A673 (cell line): Measurements from ENCODE around the gene BORCS8. TPM values are rescaled to one million over a fixed set of nuclear protein-coding genes. Genes with fewer than 3 reads are reported as not detected.

ENCODE experiments used
- BruUV-seq: library from RNA; stranded (reverse); fragments of 400-500 nt; replicated peaks from 2 replicates; lab custom pipeline; 2021; lab: Mats Ljungman, UMichigan
- CTCF ChIA-PET: fragments of 300-600 bp; sonication (Branson Sonifier 250); formaldehyde crosslinking; loops from one replicate; lab custom pipeline; 2022; ENCODE audit warnings: antibody characterized with exemption; lab: Charles Lee
- POLR2A ChIA-PET: fragments of 300-600 bp; sonication (Branson Sonifier 250); formaldehyde crosslinking; loops from one replicate; lab custom pipeline; 2022; ENCODE audit warnings: antibody characterized with exemption; ENCODE audit not compliant: low non-redundant PET; lab: Charles Lee
- DNase-seq: peaks from one replicate; pipeline ENCODE4 v3.0.0-alpha.2; 2015; ENCODE audit warnings: low spot score
- H3K27ac ChIP-seq: fragments of 200-600 bp; sonication (generic); 2 replicates; pipeline ENCODE4 v1.5.1; 2016; ENCODE audit warnings: mixed run types, low read depth, mild to moderate bottlenecking, mixed read lengths, antibody characterized with exemption, low read length; ENCODE audit not compliant: poor library complexity, severe bottlenecking
- H3K27me3 ChIP-seq: fragments of 200-600 bp; sonication (generic); replicated peaks from 2 replicates; pipeline ENCODE4 v1.6.1; 2017; ENCODE audit warnings: mixed run types, low read depth, mild to moderate bottlenecking, mixed read lengths, antibody characterized with exemption, low read length; ENCODE audit not compliant: insufficient read depth, poor library complexity
- H3K36me3 ChIP-seq: fragments of 200-600 bp; sonication (generic); 2 replicates; pipeline ENCODE4 v1.6.1; 2016; ENCODE audit warnings: mixed run types, mild to moderate bottlenecking, mixed read lengths, antibody characterized with exemption, low read length; ENCODE audit not compliant: insufficient read depth, poor library complexity, severe bottlenecking
- H3K4me1 ChIP-seq: fragments of 200-600 bp; sonication (generic); 2 replicates; pipeline ENCODE4 v1.6.1; 2017; ENCODE audit warnings: mixed run types, mild to moderate bottlenecking, mixed read lengths, antibody characterized with exemption, low read length; ENCODE audit not compliant: insufficient read depth, poor library complexity, severe bottlenecking
- H3K4me3 ChIP-seq: fragments of 200-600 bp; sonication (generic); 2 replicates; pipeline ENCODE4 v1.5.1; 2016; ENCODE audit warnings: low read depth, mixed run types, mild to moderate bottlenecking, mixed read lengths, low read length; ENCODE audit not compliant: poor library complexity, severe bottlenecking
- H3K9me3 ChIP-seq: fragments of 200-600 bp; sonication (generic); 2 replicates; pipeline ENCODE4 v1.6.1; 2016; ENCODE audit warnings: mixed run types, low read depth, mild to moderate bottlenecking, mixed read lengths, antibody characterized with exemption, low read length; ENCODE audit not compliant: poor library complexity, severe bottlenecking
- CTCF ChIP-seq: fragments of 300-800, 200-600 bp; sonication (generic); conservative IDR thresholded peaks from 2 replicates; pipeline ENCODE4 v1.5.1; 2017; ENCODE audit warnings: low read depth, mild to moderate bottlenecking, antibody characterized with exemption, low read length, moderate library complexity, mixed read lengths
- EZH2 ChIP-seq: fragments of 200-600 bp; sonication (generic); IDR thresholded peaks from 2 replicates; pipeline ENCODE4 v1.6.1; 2017; ENCODE audit warnings: borderline replicate concordance, low read depth, mild to moderate bottlenecking, mixed read lengths, antibody characterized with exemption, low read length; ENCODE audit not compliant: poor library complexity, severe bottlenecking
- intact Hi-C: fragments of 100-400 bp; cut with micrococcal nuclease; formaldehyde crosslinking; loops from one replicate; pipeline ENCODE4 v1.10.0; 2022; ENCODE audit not compliant: unreplicated experiment
- total RNA-seq: library from RNA; stranded (reverse); gene quantifications from 2 replicates; pipeline ENCODE4 v1.2.3, GENCODE V29; 2021

Gene BORCS8
- total RNA-seq, 1 experiment from 2014 or later: 29.9 TPM

GRCh38 chr19:19238126-19238894 lies 46.4 kb upstream of the BORCS8 start:
- DNase-seq: no peak
- no peaks in the 10 kb centered on the region for H3K36me3 ChIP-seq
- H3K4me3 ChIP-seq: no peak overlapping the region
- BruUV-seq: no TSS peak
- H3K9me3 ChIP-seq: peaks cover 11% of the 10 kb centered on the region
- TF ChIP-seq CTCF: no peak
- no peak for TF ChIP-seq EZH2
- H3K27me3 ChIP-seq: no peaks in the 10 kb centered on the region
- no peaks in the 10 kb centered on the region for H3K4me1 ChIP-seq
- ChIA-PET POLR2A (no interaction called here), CTCF (no interaction called here)
- H3K27ac ChIP-seq: no peak overlapping the region
- intact Hi-C loops: no loop called here

- Histone ChIP-seq H3K36me3 (no peaks in the 10 kb centered on the region), H3K27me3 (peaks cover 5% of the 10 kb centered on the region), H3K4me3 (no peak overlapping the region), H3K27ac (no peak overlapping the region), H3K9me3 (peaks cover 11% of the 10 kb centered on the region), H3K4me1 (no peaks in the 10 kb centered on the region)
- TF ChIP-seq CTCF: no peak
- TF ChIP-seq EZH2: no peak
- intact Hi-C loops: no loop called here
- ChIA-PET POLR2A (no interaction called here), CTCF (no interaction called here)
- no peak for DNase-seq
- BruUV-seq: no TSS peak
Measured at GRCh38 chr19:19236173-19236572, 44.2 kb upstream of the BORCS8 start.

- intact Hi-C loops: no loop called here
- no TSS peak for BruUV-seq
- POLR2A ChIA-PET: no interaction called here
Measured at GRCh38 chr19:19234220-19234816, 42.4 kb upstream of the BORCS8 start.

More at GRCh38 chr19:19234220-19234816, 42.4 kb upstream of the BORCS8 start:
- no peak overlapping the region for H3K27ac ChIP-seq
- peaks cover 11% of the 10 kb centered on the region for H3K9me3 ChIP-seq
- no peak overlapping the region for H3K4me3 ChIP-seq
- no peaks in the 10 kb centered on the region for H3K4me1 ChIP-seq
- H3K27me3 ChIP-seq: peaks cover 11% of the 10 kb centered on the region
- TF ChIP-seq CTCF: no peak
- no peak for TF ChIP-seq EZH2
- CTCF ChIA-PET: interaction anchor here (1.3 kb wide), 1 partner anchor 9 kb away, joined by 3 read pairs; no protein-coding TSS in a partner anchor
- no peak for DNase-seq
- H3K36me3 ChIP-seq: no peaks in the 10 kb centered on the region
